Sigmoid colon (tissue), 7 donors: ENCODE data around the gene BAD. TPM values are rescaled to one million over a fixed set of nuclear protein-coding genes. Genes with fewer than 3 reads are reported as not detected.
"Not testable (repeated sequence)": the region's sequence is repeated elsewhere in the genome, so short reads cannot be mapped to it uniquely, and the experiment has no call there.

Experiments used
- DNase-seq: peaks from one replicate; pipeline ENCODE4 v3.0.0-alpha.2; 2019
- H3K27ac ChIP-seq, 4 donors: fragments of 200-600 bp; sonication (generic); one replicate each; pipeline ENCODE4 v1.5.1; 2016 to 2019; ENCODE audit warnings: mild to moderate bottlenecking in 1 of 4
- H3K27me3 ChIP-seq, 3 donors: fragments of 200-600 bp; sonication (generic); one replicate each; pipeline ENCODE4 v1.5.1; 2019; ENCODE audit warnings: mild to moderate bottlenecking in 1 of 3
- H3K36me3 ChIP-seq, 4 donors: fragments of 200-600 bp; sonication (generic); one replicate each; pipeline ENCODE4 v1.5.1; 2016 to 2019
- H3K4me1 ChIP-seq, 4 donors: fragments of 200-600 bp; sonication (generic); one replicate each; pipeline ENCODE4 v1.5.1; 2017 to 2019
- H3K4me3 ChIP-seq, 4 donors: fragments of 200-600 bp; sonication (generic); one replicate each; pipeline ENCODE4 v1.5.1; 2017 to 2019; ENCODE audit warnings: mild to moderate bottlenecking in 2 of 4, moderate library complexity in 1 of 4
- H3K9me3 ChIP-seq, 4 donors: fragments of 200-600 bp in 3 of 4; sonication (generic) in 3 of 4; one replicate each; pipeline versions ENCODE4 v1.5.1 to v1.6.1; 2013 to 2019
- CTCF ChIP-seq, 4 experiments: fragments of 450-650 bp in 3 of 4; fragments of 200-600 bp in 1 of 4; IDR thresholded peaks; one replicate each; pipeline ENCODE4 v1.5.1; 2016 to 2019; ENCODE audit warnings: antibody characterized with exemption in 4 of 4, mild to moderate bottlenecking in 3 of 4, moderate library complexity in 2 of 4
- EP300 ChIP-seq, 4 donors: sonication (generic); formaldehyde crosslinking; IDR thresholded peaks; one replicate each; pipeline ENCODE4 v1.6.1; 2017; ENCODE audit warnings: antibody characterized with exemption in 4 of 4
- POLR2A ChIP-seq, 2 donors: fragments of 450-650 bp; IDR thresholded peaks; one replicate each; pipeline ENCODE4 v1.6.1; 2016; ENCODE audit warnings: antibody characterized with exemption in 2 of 2, mild to moderate bottlenecking in 2 of 2, moderate library complexity in 2 of 2
- POLR2AphosphoS5 ChIP-seq, 4 donors: sonication (generic); formaldehyde crosslinking; IDR thresholded peaks; one replicate each; pipeline ENCODE4 v1.6.1; 2017; ENCODE audit warnings: antibody characterized with exemption in 4 of 4
- WGBS, 2 donors: extraction: QIAGEN DNeasy Blood & Tissue Kit; methylation state at CpG; one replicate each; pipeline ENCODE4 v1.1.7; 2013; 5-methylcytosine and 5-hydroxymethylcytosine counted together
- intact Hi-C: fragments of 100-400 bp; cut with DNase I; formaldehyde crosslinking; loops from one replicate; pipeline ENCODE4 v1.15.1; 2023
- polyA plus RNA-seq, 3 donors: library from polyadenylated mRNA; stranded (reverse); fragments of 200-250 nt; gene quantifications; one replicate each; pipeline ENCODE4 v1.2.3, GENCODE V29; 2013
- total RNA-seq, 4 donors: library from RNA; depleted of rRNA; stranded (reverse); fragments of >200 nt; gene quantifications; one replicate each; pipeline ENCODE4 v1.1.0, GENCODE V29; 2016
- donor health status: healthy with polysubstance abuse.
- donor health status: Bipolar disorder and iron deficiency.
- donor health status: healthy.

Gene BAD
- total and polyA plus RNA-seq, 7 donors: 95.3 to 264 (median 127) TPM

GRCh38 chr11:64317961-64318765 lies 33.7 kb upstream of the BAD start, which contains the start of gene PRDX5:
PRDX5 (plus strand) TSS chr11:64318121; CDS start chr11:64318216, 95 bp downstream.
- Histone ChIP-seq H3K9me3 (no peaks in the 10 kb centered on the region), H3K4me1 (peaks cover 0 to 24% (median 22%) of the 10 kb centered on the region in 4 donors), H3K36me3 (peaks cover 10 to 49% (median 17%) of the 10 kb centered on the region in 4 donors), H3K27ac (peak within 1 kb of the TSS; percentile 98 to 99 (median 98)), H3K4me3 (peak within 1 kb of the TSS; percentile 83 to 98 (median 86)), H3K27me3 (no peaks in the 10 kb centered on the region)
- TF ChIP-seq EP300 (IDR thresholded peaks at IDR 0.05) (no peak), CTCF (IDR thresholded peaks at IDR 0.05) (peak in 1 of 4 experiments; percentile 11), POLR2A (IDR thresholded peaks at IDR 0.05) (peak; percentile 87 to 94), POLR2AphosphoS5 (IDR thresholded peaks at IDR 0.05) (peak; percentile 93 to 97 (median 96))
- peak; percentile 99 for DNase-seq
- 1% methylated on average over 61 of the region's 61 CpGs for WGBS, 2 donors
- intact Hi-C loops: loop anchor here (1.0 to 2.0 kb wide), 2 partner anchors 25 to 37 kb away; no protein-coding TSS in a partner anchor

- H3K9me3 ChIP-seq: no peaks in the 10 kb centered on the region
- peak within 1 kb of the TSS; percentile 83 to 98 (median 86) for H3K4me3 ChIP-seq
- peaks cover 10 to 45% (median 17%) of the 10 kb centered on the region in 4 donors for H3K36me3 ChIP-seq
- no peaks in the 10 kb centered on the region for H3K27me3 ChIP-seq
- intact Hi-C loops: no loop called here
- peak within 1 kb of the TSS; percentile 98 to 99 (median 98) for H3K27ac ChIP-seq
- TF ChIP-seq EP300 (IDR thresholded peaks at IDR 0.05) (peak in 1 of 4 donors; percentile 46), POLR2A (IDR thresholded peaks at IDR 0.05) (peak; percentile 86 to 89), POLR2AphosphoS5 (IDR thresholded peaks at IDR 0.05) (peak; percentile 93 to 97 (median 96)), CTCF (IDR thresholded peaks at IDR 0.05) (no peak)
- peaks cover 0 to 24% (median 22%) of the 10 kb centered on the region in 4 donors for H3K4me1 ChIP-seq
- DNase-seq: peak; percentile 99
- 0% methylated on average over 43 of the region's 43 CpGs for WGBS, 2 donors
These were observed 33.0 kb upstream of the BAD start, which contains the start of gene TRMT112 for GRCh38 chr11:64317325-64317960. TRMT112 (minus strand) TSS chr11:64317559; CDS start chr11:64317526, 33 bp downstream.

GRCh38 chr11:64316672-64317324 lies 32.3 kb upstream of the BAD start:
- Histone ChIP-seq H3K27me3 (no peaks in the 10 kb centered on the region), H3K27ac (peak overlapping the region; percentile 98 to 99 (median 98)), H3K36me3 (peaks cover 10 to 39% (median 17%) of the 10 kb centered on the region in 4 donors), H3K4me1 (peaks cover 0 to 24% (median 22%) of the 10 kb centered on the region in 4 donors), H3K4me3 (peak overlapping the region; percentile 83 to 98 (median 86)), H3K9me3 (no peaks in the 10 kb centered on the region)
- WGBS, 2 donors: 2 to 6% methylated on average over 32 of the region's 32 CpGs
- TF ChIP-seq POLR2A (IDR thresholded peaks at IDR 0.05) (no peak), POLR2AphosphoS5 (IDR thresholded peaks at IDR 0.05) (no peak), CTCF (IDR thresholded peaks at IDR 0.05) (no peak), EP300 (IDR thresholded peaks at IDR 0.05) (peak in 1 of 4 donors; percentile 22)
- no peak for DNase-seq
- intact Hi-C loops: no loop called here

- Histone ChIP-seq H3K4me1 (peaks cover 0 to 24% (median 22%) of the 10 kb centered on the region in 4 donors), H3K27ac (peak overlapping the region; percentile 98 to 99 (median 98)), H3K36me3 (peaks cover 10 to 31% (median 17%) of the 10 kb centered on the region in 4 donors)
- H3K9me3 ChIP-seq, intact Hi-C loops, H3K4me3 ChIP-seq, H3K27me3 ChIP-seq, DNase-seq: not testable (repeated sequence)
- WGBS, 2 donors: 66 to 82% methylated on average over 25 of the region's 25 CpGs
These were observed 31.4 kb upstream of the BAD start for GRCh38 chr11:64315667-64316526.
